Ovary (tissue), 9 donors: ENCODE measurements around the gene MAZ. TPM values are rescaled to one million over a fixed set of nuclear protein-coding genes. Genes with fewer than 3 reads are reported as not detected.
A peak's percentile ranks its signal among the peaks of the same experiment; 100 is the strongest.

Experiments
- DNase-seq, 5 donors: peaks; one replicate each; pipeline ENCODE4 v3.0.0-alpha.2; 2019 to 2020
- H3K27ac ChIP-seq, 2 donors: fragments of 200-600 bp; one replicate each; pipeline versions ENCODE4 v1.5.1 to v1.8.0; 2019 to 2022
- H3K27me3 ChIP-seq: fragments of 200-600 bp; one replicate; pipeline ENCODE4 v1.8.0; 2022
- H3K36me3 ChIP-seq: fragments of 200-600 bp; sonication (generic); one replicate; pipeline ENCODE4 v1.5.1; 2019
- H3K4me1 ChIP-seq: one replicate; pipeline ENCODE4 v1.8.1; 2013; ENCODE audit warnings: mild to moderate bottlenecking, moderate library complexity; ENCODE audit not compliant: insufficient read depth
- H3K4me3 ChIP-seq: fragments of 200-600 bp; sonication (generic); one replicate; pipeline ENCODE4 v1.5.1; 2017
- H3K9me3 ChIP-seq, 2 donors: fragments of 200-600 bp in 1 of 2; sonication (generic) in 1 of 2; one replicate each; pipeline versions ENCODE4 v1.5.1 to v1.8.1; 2013 to 2019; ENCODE audit warnings: mild to moderate bottlenecking in 1 of 2, moderate library complexity in 1 of 2
- CTCF ChIP-seq, 3 donors: fragments of 450-650 bp in 2 of 3; fragments of 200-600 bp in 1 of 3; IDR thresholded peaks; one replicate each; pipeline versions ENCODE4 v1.5.1 to v1.8.0; 2016 to 2022; ENCODE audit warnings: antibody characterized with exemption in 3 of 3, mild to moderate bottlenecking in 1 of 3
- EP300 ChIP-seq: sonication (generic); formaldehyde crosslinking; IDR thresholded peaks from one replicate; pipeline ENCODE4 v1.6.1; 2017; ENCODE audit warnings: antibody characterized with exemption
- POLR2A ChIP-seq: fragments of 450-650 bp; IDR thresholded peaks from one replicate; pipeline ENCODE4 v1.6.1; 2017; ENCODE audit warnings: antibody characterized with exemption, mild to moderate bottlenecking, moderate library complexity
- WGBS, 3 donors: extraction: QIAGEN DNeasy Blood & Tissue Kit in 1 of 3; methylation state at CpG; one replicate each; pipeline versions ENCODE4 v1.1.5 to v1.1.7; 2013 to 2017; 5-methylcytosine and 5-hydroxymethylcytosine counted together
- intact Hi-C, 4 donors: fragments of 100-400 bp; cut with DNase I; formaldehyde crosslinking; loops; one replicate each; pipeline versions ENCODE4 v1.11.0 to v1.15.1; 2022 to 2023
- polyA plus RNA-seq, 2 donors: library from polyadenylated mRNA; stranded (reverse); fragments of 200-250 nt in 1 of 2; fragments of 350-450 nt in 1 of 2; fragmentation: Illumina TruSeq in 1 of 2; extraction: RNeasy Lipid Tissue Mini Kit (QIAGEN cat#74804) in 1 of 2; gene quantifications; one replicate each; pipeline ENCODE4 v1.2.3, GENCODE V29; 2013 to 2014
- total RNA-seq, 7 donors: library from RNA; depleted of rRNA in 2 of 7; stranded (reverse); fragments of >200 nt in 2 of 7; fragmentation: NEBNext Ultra II Directional in 3 of 7; extraction: Animal tissue kit (Norgen Biotek cat#: 25700) in 3 of 7; gene quantifications; one replicate each; pipeline versions ENCODE4 v1.1.0 to v1.2.4, GENCODE V29; 2016 to 2023
- donor health status: DM: no; HTN: no; CAD: no; lungs with moderate emphysema.
- donor health status: DM: no; HTN: no; CAD: no.
- donor health status: Bipolar disorder and iron deficiency.
- donor health status: DM: yes; HTN: yes; CAD: no.
- donor health status: DM: no; HTN: no; CAD: no.
- donor health status: DM: yes; HTN: yes; CAD: no.

The MAZ gene
- total and polyA plus RNA-seq, 9 donors = 50.6 to 256 (median 167) TPM

- no peaks in the 10 kb centered on the region for H3K9me3 ChIP-seq
- intact Hi-C loops = no loop called here
- DNase-seq = no peak
- H3K4me1 ChIP-seq = peaks cover 1% of the 10 kb centered on the region
- no peak overlapping the region for H3K27ac ChIP-seq
- H3K36me3 ChIP-seq = no peaks in the 10 kb centered on the region
- 91 to 97% (median 93%) methylated on average over 5 of the region's 5 CpGs for WGBS, 3 donors
- no peaks in the 10 kb centered on the region for H3K27me3 ChIP-seq
- H3K4me3 ChIP-seq = no peak overlapping the region
- TF ChIP-seq POLR2A (no peak), EP300 (no peak), CTCF (IDR thresholded peaks at IDR 0.05) (no peak)
These were observed 27.8 kb downstream of the MAZ start for GRCh38 chr16:29834079-29834478.

- no peak for TF ChIP-seq CTCF (IDR thresholded peaks at IDR 0.05)
- no peak for TF ChIP-seq POLR2A
- no peak for TF ChIP-seq EP300
- intact Hi-C loops = no loop called here
- Histone ChIP-seq H3K4me3 (no peak overlapping the region), H3K27me3 (no peaks in the 10 kb centered on the region), H3K36me3 (no peaks in the 10 kb centered on the region), H3K4me1 (peaks cover 8% of the 10 kb centered on the region), H3K9me3 (no peaks in the 10 kb centered on the region), H3K27ac (no peak overlapping the region)
- no peak for DNase-seq
- 76 to 84% (median 81%) methylated on average over 7 of the region's 7 CpGs for WGBS, 3 donors
These were observed 29.6 kb downstream of the MAZ start for GRCh38 chr16:29835926-29836325.

DNA sequence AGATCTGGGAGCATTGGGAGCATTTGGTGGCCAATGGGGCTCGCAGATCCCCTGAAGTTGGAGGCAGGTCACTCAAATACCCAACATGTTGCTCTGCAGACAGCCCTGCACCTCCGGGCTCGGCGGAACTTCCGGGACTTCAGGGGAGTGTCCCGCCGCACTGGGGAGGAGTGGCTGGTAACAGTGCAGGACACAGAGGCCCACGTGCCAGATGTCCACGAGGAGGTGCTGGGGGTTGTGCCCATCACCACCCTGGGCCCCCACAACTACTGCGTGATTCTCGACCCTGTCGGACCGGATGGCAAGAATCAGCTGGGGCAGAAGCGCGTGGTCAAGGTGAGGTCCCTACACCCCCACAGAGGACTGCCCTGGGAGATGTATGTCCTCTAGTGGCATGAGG is 30.3 kb downstream of the MAZ start:
- Histone ChIP-seq H3K27me3 (no peaks in the 10 kb centered on the region), H3K4me3 (no peak overlapping the region), H3K9me3 (no peaks in the 10 kb centered on the region), H3K4me1 (peaks cover 8% of the 10 kb centered on the region), H3K36me3 (no peaks in the 10 kb centered on the region), H3K27ac (peak overlapping the region in 1 of 2 donors; percentile 10)
- TF ChIP-seq CTCF (IDR thresholded peaks at IDR 0.05) = no peak
- TF ChIP-seq POLR2A = no peak
- no peak for TF ChIP-seq EP300
- no peak for DNase-seq
- 73 to 81% (median 76%) methylated on average over 15 of the region's 15 CpGs for WGBS, 3 donors
- intact Hi-C loops = no loop called here

DNA sequence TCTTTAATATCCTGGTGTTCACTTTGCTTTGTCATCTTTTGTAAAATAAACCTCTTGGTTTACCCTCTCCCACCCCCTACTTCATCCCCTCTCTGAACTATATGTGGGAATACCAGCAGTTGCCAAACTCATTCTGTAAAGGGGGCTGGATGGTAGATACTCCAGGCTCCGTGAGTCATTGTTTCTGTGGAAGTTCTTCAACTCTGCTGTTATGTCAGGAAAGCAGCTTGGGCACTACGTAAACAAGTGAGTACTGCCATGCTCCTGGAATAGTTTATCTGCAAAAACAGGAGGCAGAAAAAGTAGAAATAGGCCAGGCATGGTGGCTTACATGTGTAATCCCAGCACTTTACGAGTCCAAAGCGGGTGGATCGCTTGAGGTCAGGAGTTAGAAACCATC is 31.5 kb downstream of the MAZ start:
- no peak for TF ChIP-seq EP300
- TF ChIP-seq POLR2A = no peak
- no peak for TF ChIP-seq CTCF (IDR thresholded peaks at IDR 0.05)
- no peak for DNase-seq
- Histone ChIP-seq H3K27me3 (no peaks in the 10 kb centered on the region), H3K27ac (no peak overlapping the region), H3K4me3 (no peak overlapping the region), H3K4me1 (peaks cover 8% of the 10 kb centered on the region), H3K9me3 (no peaks in the 10 kb centered on the region), H3K36me3 (no peaks in the 10 kb centered on the region)
- 85 to 88% (median 86%) methylated on average over 5 of the region's 5 CpGs for WGBS, 3 donors
- intact Hi-C loops = no loop called here

GRCh38 chr16:29839822-29840221 is 33.5 kb downstream of the MAZ start:
- Histone ChIP-seq H3K27me3 (no peaks in the 10 kb centered on the region), H3K4me1 (peaks cover 8% of the 10 kb centered on the region), H3K4me3 (no peak overlapping the region), H3K36me3 (no peaks in the 10 kb centered on the region), H3K27ac (peak overlapping the region; percentile 42 to 82), H3K9me3 (no peaks in the 10 kb centered on the region)
- DNase-seq = peak; percentile 72 to 79 (median 74)
- TF ChIP-seq POLR2A = no peak
- no peak for TF ChIP-seq CTCF (IDR thresholded peaks at IDR 0.05)
- no peak for TF ChIP-seq EP300
- intact Hi-C loops = no loop called here
- WGBS, 3 donors = 16 to 40% (median 29%) methylated on average over 6 of the region's 6 CpGs
